DOHH2 (cell line): ENCODE measurements around the gene SOX21.

Source experiments
- H3F3A ChIP-seq: fragments of 200-600 bp; sonication (generic), shearing (Covaris generic); 2 replicates; pipeline ENCODE4 v1.6.0; 2016; ENCODE audit warnings: antibody characterized with exemption, mild to moderate bottlenecking; ENCODE audit not compliant: control insufficient read depth, insufficient read depth
- H3K27ac ChIP-seq: fragments of 200-600 bp; sonication (generic); 2 replicates; pipeline ENCODE4 v1.5.1; 2014; ENCODE audit warnings: low read depth, mild to moderate bottlenecking, low read length, moderate library complexity
- H3K27me3 ChIP-seq: fragments of 200-600 bp; sonication (generic); 2 replicates; pipeline ENCODE4 v1.6.1; 2014; ENCODE audit warnings: mild to moderate bottlenecking, low read length, mixed read lengths; ENCODE audit not compliant: control insufficient read depth
- H3K36me3 ChIP-seq: fragments of 200-600 bp; sonication (generic); 2 replicates; pipeline ENCODE4 v1.6.1; 2014; ENCODE audit warnings: mild to moderate bottlenecking, low read length, moderate library complexity, mixed read lengths; ENCODE audit not compliant: control insufficient read depth
- H3K4me1 ChIP-seq: fragments of 200-600 bp; sonication (generic); 2 replicates; pipeline ENCODE4 v1.6.1; 2014; ENCODE audit warnings: mild to moderate bottlenecking, low read length, mixed read lengths; ENCODE audit not compliant: control insufficient read depth
- H3K4me2 ChIP-seq: fragments of 200-600 bp; sonication (generic); 2 replicates; pipeline ENCODE4 v1.6.0; 2014; ENCODE audit warnings: mild to moderate bottlenecking, low read length, moderate library complexity
- H3K4me3 ChIP-seq: fragments of 200-600 bp; sonication (generic); 2 replicates; pipeline ENCODE4 v1.5.1; 2014; ENCODE audit warnings: mild to moderate bottlenecking, low read length, mixed read lengths
- H3K79me2 ChIP-seq: fragments of 200-600 bp; sonication (generic); 2 replicates; pipeline ENCODE4 v1.6.1; 2014; ENCODE audit warnings: mild to moderate bottlenecking, low read length, mixed read lengths; ENCODE audit not compliant: control insufficient read depth
- H3K9me2 ChIP-seq: fragments of 200-600 bp; sonication (generic); replicated peaks from 2 replicates; pipeline ENCODE4 v1.6.1; 2014; ENCODE audit warnings: mild to moderate bottlenecking, low read length, mixed read lengths; ENCODE audit not compliant: control insufficient read depth
- H3K9me3 ChIP-seq: fragments of 200-600 bp; sonication (generic); 2 replicates; pipeline ENCODE4 v1.6.1; 2014; ENCODE audit warnings: antibody characterized with exemption, low read length, mixed read lengths; ENCODE audit not compliant: control insufficient read depth, insufficient read depth
- H4K20me1 ChIP-seq: fragments of 200-600 bp; sonication (generic); 2 replicates; pipeline ENCODE4 v1.6.0; 2014; ENCODE audit warnings: low read depth, mild to moderate bottlenecking, antibody characterized with exemption, low read length, moderate library complexity; ENCODE audit not compliant: control insufficient read depth, insufficient read depth
- CTCF ChIP-seq: fragments of 200-600 bp; sonication (generic); IDR thresholded peaks from one replicate; pipeline ENCODE4 v1.5.1; 2014; ENCODE audit warnings: antibody characterized with exemption, mild to moderate bottlenecking, low read depth, low read length; ENCODE audit not compliant: poor library complexity, severe bottlenecking
- EZH2phosphoT487 ChIP-seq: fragments of 200-600 bp; sonication (generic); IDR thresholded peaks from 2 replicates; pipeline ENCODE4 v1.6.1; 2017; ENCODE audit warnings: borderline replicate concordance, mild to moderate bottlenecking, antibody characterized with exemption, low read length, moderate library complexity, mixed read lengths

SOX21 gene

DNA sequence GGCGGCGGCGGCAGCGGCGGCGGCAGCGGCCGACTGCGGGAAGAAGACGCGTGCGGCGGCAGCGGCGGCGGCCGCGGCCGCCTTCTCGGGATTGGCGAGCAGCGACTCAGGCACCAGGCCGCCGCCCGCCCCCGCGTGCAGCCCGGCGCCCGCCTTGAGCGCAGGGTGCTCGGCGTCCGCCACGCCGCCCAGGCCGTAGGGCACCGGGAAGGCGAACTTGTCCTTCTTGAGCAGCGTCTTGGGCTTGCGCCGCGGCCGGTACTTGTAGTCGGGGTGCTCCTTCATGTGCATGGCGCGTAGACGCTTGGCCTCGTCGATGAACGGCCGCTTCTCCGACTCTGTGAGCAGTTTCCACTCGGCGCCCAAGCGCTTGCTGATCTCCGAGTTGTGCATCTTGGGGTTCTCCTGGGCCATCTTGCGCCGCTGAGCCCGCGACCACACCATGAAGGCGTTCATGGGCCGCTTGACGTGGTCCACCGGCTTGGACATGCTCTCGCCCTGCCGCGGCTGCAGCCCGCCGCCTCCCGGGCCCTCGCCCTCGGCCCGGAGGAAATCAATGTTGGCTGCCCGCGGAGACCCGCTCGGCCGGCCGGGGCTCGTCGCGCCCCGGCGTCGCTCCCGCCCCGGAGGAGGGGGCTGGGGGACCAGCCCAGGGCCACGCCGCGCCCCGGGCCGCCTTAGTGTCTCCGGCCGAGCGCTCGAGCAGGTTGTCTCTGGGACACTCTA, 621 bp downstream of the SOX21 start:
- TF ChIP-seq EZH2phosphoT487 (no peak), CTCF (no peak)
- Histone ChIP-seq H3K4me2 (no peak overlapping the region), H3K27ac (no peak overlapping the region), H3K4me1 (no peaks in the 10 kb centered on the region), H3K79me2 (no peaks in the 10 kb centered on the region), H3K9me2 (no peaks in the 10 kb centered on the region), H3K27me3 (peaks cover 24% of the 10 kb centered on the region; the same call in 1 of the 2 replicates), H4K20me1 (no peaks in the 10 kb centered on the region), H3K36me3 (no peaks in the 10 kb centered on the region), H3F3A (no peaks in the 10 kb centered on the region), H3K9me3 (no peaks in the 10 kb centered on the region), H3K4me3 (no peak overlapping the region)

- no peaks in the 10 kb centered on the region for H3K79me2 ChIP-seq
- no peaks in the 10 kb centered on the region for H3K36me3 ChIP-seq
- H3K27me3 ChIP-seq, result peaks cover 21% of the 10 kb centered on the region; the same call in 1 of the 2 replicates
- no peaks in the 10 kb centered on the region for H3K9me2 ChIP-seq
- no peaks in the 10 kb centered on the region for H3F3A ChIP-seq
- no peaks in the 10 kb centered on the region for H3K4me1 ChIP-seq
- TF ChIP-seq EZH2phosphoT487 (no peak), CTCF (no peak)
- H3K27ac ChIP-seq, result no peak overlapping the region
- H3K4me2 ChIP-seq, result no peak overlapping the region
- no peak overlapping the region for H3K4me3 ChIP-seq
- no peaks in the 10 kb centered on the region for H4K20me1 ChIP-seq
- no peaks in the 10 kb centered on the region for H3K9me3 ChIP-seq
Observed at GRCh38 chr13:94710881-94711560, 1.3 kb downstream of the SOX21 start.

- Histone ChIP-seq H4K20me1 (no peaks in the 10 kb centered on the region), H3K4me3 (no peak overlapping the region), H3K36me3 (no peaks in the 10 kb centered on the region), H3K79me2 (no peaks in the 10 kb centered on the region), H3K4me1 (no peaks in the 10 kb centered on the region), H3F3A (no peaks in the 10 kb centered on the region), H3K9me3 (no peaks in the 10 kb centered on the region), H3K27me3 (peaks cover 14% of the 10 kb centered on the region; the same call in 1 of the 2 replicates), H3K4me2 (no peak overlapping the region), H3K9me2 (no peaks in the 10 kb centered on the region), H3K27ac (no peak overlapping the region)
- TF ChIP-seq CTCF, result no peak
Observed at GRCh38 chr13:94710065-94710781, 2.1 kb downstream of the SOX21 start.
